Measurements from ENCODE around the gene PRKCB.

Gene PRKCB

GRCh38 chr16:24070851-24071250 lies 235.1 kb downstream of the PRKCB start:
- H3K4me1 ChIP-seq (ENCODE audit: control insufficient read depth, insufficient read depth, low read length) = no peaks in the 10 kb centered on the region
- no peaks in the 10 kb centered on the region for H3K27me3 ChIP-seq (ENCODE audit: control insufficient read depth, insufficient read depth, low read length)
- H3K36me3 ChIP-seq (ENCODE audit: control insufficient read depth, insufficient read depth, low read length) = no peaks in the 10 kb centered on the region
- no peak overlapping the region for H3K27ac ChIP-seq (ENCODE audit: low read depth, low read length)
- no peak overlapping the region for H3K9ac ChIP-seq (ENCODE audit: low read length)
- H3K4me3 ChIP-seq (ENCODE audit: low read length) = no peak overlapping the region

GRCh38 chr16:24071666-24072360 lies 236.0 kb downstream of the PRKCB start:
- Histone ChIP-seq H3K9ac (ENCODE audit: low read length) (no peak overlapping the region), H3K27ac (ENCODE audit: low read depth, low read length) (no peak overlapping the region), H3K4me1 (ENCODE audit: control insufficient read depth, insufficient read depth, low read length) (no peaks in the 10 kb centered on the region)

GRCh38 chr16:24073321-24073720 lies 237.5 kb downstream of the PRKCB start:
- Histone ChIP-seq H3K36me3 (ENCODE audit: control insufficient read depth, insufficient read depth, low read length) (no peaks in the 10 kb centered on the region), H3K4me1 (ENCODE audit: control insufficient read depth, insufficient read depth, low read length) (no peaks in the 10 kb centered on the region), H3K9ac (ENCODE audit: low read length) (no peak overlapping the region), H3K27ac (ENCODE audit: low read depth, low read length) (no peak overlapping the region), H3K27me3 (ENCODE audit: control insufficient read depth, insufficient read depth, low read length) (no peaks in the 10 kb centered on the region), H3K4me3 (ENCODE audit: low read length) (no peak overlapping the region)

More at GRCh38 chr16:24071666-24072360, 236.0 kb downstream of the PRKCB start:
- H3K36me3 ChIP-seq (ENCODE audit: control insufficient read depth, insufficient read depth, low read length) = no peaks in the 10 kb centered on the region
- H3K4me3 ChIP-seq (ENCODE audit: low read length) = no peak overlapping the region
- H3K27me3 ChIP-seq (ENCODE audit: control insufficient read depth, insufficient read depth, low read length) = no peaks in the 10 kb centered on the region

- H3K27me3 ChIP-seq (ENCODE audit: control insufficient read depth, insufficient read depth, low read length) = no peaks in the 10 kb centered on the region
- H3K4me3 ChIP-seq (ENCODE audit: low read length) = no peak overlapping the region
- no peak overlapping the region for H3K27ac ChIP-seq (ENCODE audit: low read depth, low read length)
- no peaks in the 10 kb centered on the region for H3K36me3 ChIP-seq (ENCODE audit: control insufficient read depth, insufficient read depth, low read length)
- no peaks in the 10 kb centered on the region for H3K4me1 ChIP-seq (ENCODE audit: control insufficient read depth, insufficient read depth, low read length)
- no peak overlapping the region for H3K9ac ChIP-seq (ENCODE audit: low read length)
Observed at GRCh38 chr16:24074574-24074973, 238.8 kb downstream of the PRKCB start.

- H3K4me1 ChIP-seq (ENCODE audit: control insufficient read depth, insufficient read depth, low read length) = no peaks in the 10 kb centered on the region
- no peaks in the 10 kb centered on the region for H3K27me3 ChIP-seq (ENCODE audit: control insufficient read depth, insufficient read depth, low read length)
- H3K36me3 ChIP-seq (ENCODE audit: control insufficient read depth, insufficient read depth, low read length) = no peaks in the 10 kb centered on the region
- no peak overlapping the region for H3K4me3 ChIP-seq (ENCODE audit: low read length)
- no peak overlapping the region for H3K9ac ChIP-seq (ENCODE audit: low read length)
- no peak overlapping the region for H3K27ac ChIP-seq (ENCODE audit: low read depth, low read length)
Observed at GRCh38 chr16:24075302-24075701, 239.5 kb downstream of the PRKCB start.

GRCh38 chr16:24075931-24076716 lies 240.3 kb downstream of the PRKCB start:
- no peaks in the 10 kb centered on the region for H3K36me3 ChIP-seq (ENCODE audit: control insufficient read depth, insufficient read depth, low read length)
- no peak overlapping the region for H3K27ac ChIP-seq (ENCODE audit: low read depth, low read length)
- H3K4me1 ChIP-seq (ENCODE audit: control insufficient read depth, insufficient read depth, low read length) = no peaks in the 10 kb centered on the region
- H3K27me3 ChIP-seq (ENCODE audit: control insufficient read depth, insufficient read depth, low read length) = no peaks in the 10 kb centered on the region
- H3K4me3 ChIP-seq (ENCODE audit: low read length) = no peak overlapping the region
- H3K9ac ChIP-seq (ENCODE audit: low read length) = no peak overlapping the region

GRCh38 chr16:24077292-24077691 lies 241.5 kb downstream of the PRKCB start:
- H3K36me3 ChIP-seq (ENCODE audit: control insufficient read depth, insufficient read depth, low read length) = no peaks in the 10 kb centered on the region
- no peak overlapping the region for H3K4me3 ChIP-seq (ENCODE audit: low read length)
- no peak overlapping the region for H3K27ac ChIP-seq (ENCODE audit: low read depth, low read length)
- H3K9ac ChIP-seq (ENCODE audit: low read length) = no peak overlapping the region
- H3K4me1 ChIP-seq (ENCODE audit: control insufficient read depth, insufficient read depth, low read length) = no peaks in the 10 kb centered on the region
- no peaks in the 10 kb centered on the region for H3K27me3 ChIP-seq (ENCODE audit: control insufficient read depth, insufficient read depth, low read length)

- H3K27me3 ChIP-seq (ENCODE audit: control insufficient read depth, insufficient read depth, low read length) = no peaks in the 10 kb centered on the region
- no peak overlapping the region for H3K4me3 ChIP-seq (ENCODE audit: low read length)
- no peaks in the 10 kb centered on the region for H3K36me3 ChIP-seq (ENCODE audit: control insufficient read depth, insufficient read depth, low read length)
- H3K4me1 ChIP-seq (ENCODE audit: control insufficient read depth, insufficient read depth, low read length) = no peaks in the 10 kb centered on the region
- no peak overlapping the region for H3K27ac ChIP-seq (ENCODE audit: low read depth, low read length)
- H3K9ac ChIP-seq (ENCODE audit: low read length) = no peak overlapping the region
Observed at GRCh38 chr16:24077966-24078365, 242.2 kb downstream of the PRKCB start.

- Histone ChIP-seq H3K27ac (ENCODE audit: low read depth, low read length) (no peak overlapping the region), H3K36me3 (ENCODE audit: control insufficient read depth, insufficient read depth, low read length) (no peaks in the 10 kb centered on the region), H3K4me3 (ENCODE audit: low read length) (no peak overlapping the region), H3K27me3 (ENCODE audit: control insufficient read depth, insufficient read depth, low read length) (no peaks in the 10 kb centered on the region), H3K9ac (ENCODE audit: low read length) (no peak overlapping the region), H3K4me1 (ENCODE audit: control insufficient read depth, insufficient read depth, low read length) (no peaks in the 10 kb centered on the region)
Observed at GRCh38 chr16:24085666-24086065, 249.9 kb downstream of the PRKCB start.

- no peak overlapping the region for H3K27ac ChIP-seq (ENCODE audit: low read depth, low read length)
- no peaks in the 10 kb centered on the region for H3K4me1 ChIP-seq (ENCODE audit: control insufficient read depth, insufficient read depth, low read length)
- H3K4me3 ChIP-seq (ENCODE audit: low read length) = no peak overlapping the region
- no peaks in the 10 kb centered on the region for H3K36me3 ChIP-seq (ENCODE audit: control insufficient read depth, insufficient read depth, low read length)
- H3K27me3 ChIP-seq (ENCODE audit: control insufficient read depth, insufficient read depth, low read length) = no peaks in the 10 kb centered on the region
- no peak overlapping the region for H3K9ac ChIP-seq (ENCODE audit: low read length)
Observed at GRCh38 chr16:24087891-24088410, 252.2 kb downstream of the PRKCB start.

- H3K4me3 ChIP-seq (ENCODE audit: low read length) = no peak overlapping the region
- H3K4me1 ChIP-seq (ENCODE audit: control insufficient read depth, insufficient read depth, low read length) = no peaks in the 10 kb centered on the region
- H3K36me3 ChIP-seq (ENCODE audit: control insufficient read depth, insufficient read depth, low read length) = no peaks in the 10 kb centered on the region
- no peaks in the 10 kb centered on the region for H3K27me3 ChIP-seq (ENCODE audit: control insufficient read depth, insufficient read depth, low read length)
- no peak overlapping the region for H3K27ac ChIP-seq (ENCODE audit: low read depth, low read length)
- no peak overlapping the region for H3K9ac ChIP-seq (ENCODE audit: low read length)
Observed at GRCh38 chr16:24088767-24089166, 253.0 kb downstream of the PRKCB start.

GRCh38 chr16:24091125-24091524 lies 255.3 kb downstream of the PRKCB start:
- Histone ChIP-seq H3K4me1 (ENCODE audit: control insufficient read depth, insufficient read depth, low read length) (no peaks in the 10 kb centered on the region), H3K9ac (ENCODE audit: low read length) (no peak overlapping the region), H3K27me3 (ENCODE audit: control insufficient read depth, insufficient read depth, low read length) (no peaks in the 10 kb centered on the region), H3K27ac (ENCODE audit: low read depth, low read length) (no peak overlapping the region), H3K4me3 (ENCODE audit: low read length) (no peak overlapping the region), H3K36me3 (ENCODE audit: control insufficient read depth, insufficient read depth, low read length) (peaks cover 2% of the 10 kb centered on the region)

All from rectal smooth muscle tissue (tissue), 1 donor.